Fibroblast of pulmonary artery (primary cell): ENCODE data around the gene PCDHGC5.

ENCODE experiments used
- DNase-seq: peaks from one replicate; pipeline ENCODE4 v3.0.0-alpha.2; 2010; ENCODE audit warnings: low read depth
- H3K4me3 ChIP-seq: replicated peaks from 2 replicates; pipeline ENCODE4 v1.5.1; 2011; ENCODE audit warnings: low read depth, mild to moderate bottlenecking, control low read depth, low read length, moderate library complexity
- CTCF ChIP-seq: IDR thresholded peaks from 2 replicates; pipeline ENCODE4 v1.5.1; 2011; ENCODE audit warnings: mild to moderate bottlenecking, control low read depth, low read length, inconsistent platforms; ENCODE audit errors: missing control alignments

The PCDHGC5 gene

DNA sequence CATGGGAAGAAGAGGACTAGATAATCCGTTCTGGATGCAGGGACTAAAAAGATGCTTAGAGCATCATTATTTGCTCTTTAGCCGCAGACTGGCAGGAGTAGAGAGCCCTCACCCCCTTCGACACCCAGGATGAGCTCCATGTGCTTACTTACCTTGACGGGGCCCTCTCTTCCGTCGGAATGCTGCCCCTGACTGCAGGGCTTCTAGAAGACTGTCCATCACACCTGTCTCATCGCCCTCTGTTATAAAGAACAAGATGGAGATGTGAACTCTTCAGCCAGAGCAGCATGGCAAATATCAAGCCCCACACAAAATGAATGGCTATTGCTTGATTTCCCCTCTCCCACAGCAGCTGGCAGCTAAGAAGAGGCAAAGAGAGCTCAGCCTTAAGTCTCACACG is 35.1 kb downstream of the PCDHGC5 start:
- no peak for TF ChIP-seq CTCF
- no peak for DNase-seq
- no peak overlapping the region for H3K4me3 ChIP-seq

DNA sequence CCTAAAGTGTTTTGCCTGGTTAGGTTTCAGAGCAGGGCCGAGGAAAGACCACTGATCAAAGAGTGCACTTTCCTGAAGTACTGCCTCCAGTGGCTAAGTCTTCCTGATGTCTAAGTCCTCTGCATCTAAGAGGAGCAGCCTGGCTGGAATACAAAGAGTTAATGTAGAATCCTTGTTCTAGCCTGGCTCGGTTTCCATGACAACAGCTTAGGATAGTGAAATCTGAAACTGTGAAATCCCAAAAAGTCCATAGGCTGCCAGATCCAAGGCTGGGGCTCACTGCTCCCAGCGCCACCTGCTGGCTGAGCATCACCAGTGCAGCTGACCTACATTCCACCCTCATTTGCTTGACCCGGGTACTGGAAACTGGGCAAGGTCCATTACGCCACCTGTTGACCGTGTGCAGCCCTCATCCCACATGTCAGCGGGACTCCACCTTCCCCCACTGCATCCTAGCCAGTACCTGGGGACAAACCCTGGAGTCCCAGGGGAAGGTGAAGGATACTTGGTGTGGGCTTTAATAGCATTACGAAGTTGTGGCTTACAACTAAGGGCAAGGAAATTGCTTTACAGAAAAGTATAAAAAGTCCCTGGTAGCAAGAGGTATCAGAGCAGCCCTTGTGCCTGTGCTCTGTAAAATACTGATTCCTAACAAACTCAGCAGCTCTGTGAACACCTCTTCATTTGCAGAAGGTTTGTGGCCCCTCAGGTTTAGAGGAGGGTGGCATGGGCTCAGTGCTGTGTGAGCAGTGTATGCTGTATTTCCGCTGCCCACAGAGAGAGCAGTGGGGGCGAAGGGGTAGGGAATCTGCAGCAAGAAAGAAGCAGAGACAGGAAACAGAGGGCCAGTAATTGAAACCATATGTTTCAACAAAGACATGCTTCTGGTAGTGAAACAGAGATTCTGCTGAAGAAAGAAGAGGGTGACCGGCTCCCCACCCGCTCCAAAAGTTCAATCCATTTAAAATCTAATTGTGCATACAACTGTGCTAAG is 36.0 kb downstream of the PCDHGC5 start:
- DNase-seq, result peak; percentile 98
- no peak for TF ChIP-seq CTCF
- H3K4me3 ChIP-seq, result no peak overlapping the region

- no peak for DNase-seq
- H3K4me3 ChIP-seq, result no peak overlapping the region
- no peak for TF ChIP-seq CTCF
These were observed 36.8 kb downstream of the PCDHGC5 start for GRCh38 chr5:141525653-141526052.

GRCh38 chr5:141527426-141527825 is 38.5 kb downstream of the PCDHGC5 start:
- TF ChIP-seq CTCF, result no peak
- DNase-seq, result no peak
- no peak overlapping the region for H3K4me3 ChIP-seq

DNA sequence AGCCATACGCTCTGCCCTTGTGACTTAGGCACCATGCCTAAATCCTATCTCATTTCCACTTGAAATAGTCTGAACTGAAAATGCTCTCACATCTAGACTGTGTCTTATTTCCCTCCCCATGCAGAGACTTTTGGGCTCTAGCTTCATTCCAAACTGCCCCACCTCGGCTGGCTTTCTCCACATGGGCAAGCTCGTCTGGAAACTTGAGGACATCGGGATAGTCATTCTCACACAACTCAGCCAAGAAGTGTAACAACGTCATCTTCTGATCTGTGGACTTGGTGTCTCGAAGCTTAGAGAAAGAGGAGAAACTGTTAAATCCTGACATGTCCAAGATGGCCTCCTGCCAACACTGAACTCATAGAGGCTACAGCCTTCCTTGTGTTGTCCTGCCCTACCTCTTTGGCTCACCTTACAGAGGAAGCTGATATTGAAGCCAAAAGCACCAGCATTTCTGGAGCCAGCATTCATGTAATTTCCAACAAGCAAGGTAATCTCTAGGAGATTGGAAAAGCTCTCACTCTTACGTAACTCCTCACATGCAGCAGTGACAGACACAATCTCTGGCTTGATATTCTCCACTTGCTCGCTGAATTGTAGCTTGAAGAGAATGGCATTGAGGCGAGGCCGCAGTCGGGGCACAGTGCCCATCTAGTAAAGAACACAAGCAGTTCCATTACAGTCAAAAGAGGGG is 39.6 kb downstream of the PCDHGC5 start:
- DNase-seq, result peak; percentile 61
- no peak overlapping the region for H3K4me3 ChIP-seq
- TF ChIP-seq CTCF, result no peak

DNA sequence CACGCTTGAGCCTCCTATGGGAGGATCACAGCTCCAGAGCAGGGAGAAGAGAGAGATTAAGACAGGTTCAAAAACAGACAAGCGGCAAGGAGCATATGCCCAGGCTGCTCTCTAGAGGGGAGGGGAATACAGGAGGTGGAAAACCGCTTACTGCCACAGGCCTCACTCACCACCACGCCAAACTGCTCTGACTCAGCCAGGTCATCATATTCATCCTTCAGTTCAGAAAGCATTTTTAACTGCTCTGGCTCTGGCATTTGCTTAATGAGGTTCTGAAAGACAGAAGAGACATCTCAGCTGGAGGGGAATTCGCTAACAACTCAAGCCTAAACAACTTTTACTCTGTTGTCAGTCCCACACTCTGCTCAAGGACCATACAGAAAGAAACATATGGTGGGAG is 40.1 kb downstream of the PCDHGC5 start:
- no peak overlapping the region for H3K4me3 ChIP-seq
- no peak for TF ChIP-seq CTCF
- DNase-seq, result peak; percentile 67
